Upper lobe of left lung (tissue), 6 donors: ENCODE data around the gene ALDOC. TPM values are rescaled to one million over a fixed set of nuclear protein-coding genes. Genes with fewer than 3 reads are reported as not detected.

Experiments
- ATAC-seq, 2 donors: fragments of 200-7000 bp; cut with Tn5 transposase; one replicate each; pipeline ENCODE4 v1.9.1; 2022; ENCODE audit warnings: mild to moderate bottlenecking in 2 of 2, moderate library complexity in 2 of 2; ENCODE audit not compliant: low FRiP score in 2 of 2
- DNase-seq, 2 donors: peaks; one replicate each; pipeline ENCODE4 v3.0.0-alpha.2; 2019 to 2020
- H3K27ac ChIP-seq, 4 donors: fragments of 200-600 bp; sonication (generic); one replicate each; pipeline ENCODE4 v1.5.1; 2016 to 2019
- H3K27me3 ChIP-seq, 4 donors: fragments of 200-600 bp; sonication (generic); one replicate each; pipeline ENCODE4 v1.5.1; 2017 to 2019
- H3K36me3 ChIP-seq, 4 donors: fragments of 200-600 bp; sonication (generic); one replicate each; pipeline ENCODE4 v1.5.1; 2016 to 2019
- H3K4me1 ChIP-seq, 4 donors: fragments of 200-600 bp; sonication (generic); one replicate each; pipeline ENCODE4 v1.5.1; 2018 to 2019
- H3K4me3 ChIP-seq, 4 donors: fragments of 200-600 bp; sonication (generic); one replicate each; pipeline ENCODE4 v1.5.1; 2017 to 2019; ENCODE audit warnings: mild to moderate bottlenecking in 2 of 4, moderate library complexity in 1 of 4
- H3K9me3 ChIP-seq, 4 donors: fragments of 200-600 bp; sonication (generic); one replicate each; pipeline ENCODE4 v1.5.1; 2018 to 2019
- CTCF ChIP-seq, 6 experiments: fragments of 450-650 bp in 4 of 6; fragments of 200-600 bp in 2 of 6; sonication (generic) in 2 of 6; IDR thresholded peaks; one replicate each; pipeline ENCODE4 v1.5.1; 2016 to 2019; ENCODE audit warnings: antibody characterized with exemption in 6 of 6
- EP300 ChIP-seq, 4 donors: sonication (generic); formaldehyde crosslinking; IDR thresholded peaks; one replicate each; pipeline ENCODE4 v1.5.1; 2017; ENCODE audit warnings: antibody characterized with exemption in 4 of 4, control low read depth in 2 of 4
- POLR2A ChIP-seq, 4 donors: fragments of 450-650 bp; IDR thresholded peaks; one replicate each; pipeline ENCODE4 v1.5.1; 2016 to 2017; ENCODE audit warnings: antibody characterized with exemption in 4 of 4, mild to moderate bottlenecking in 2 of 4
- POLR2AphosphoS5 ChIP-seq, 2 donors: sonication (generic); formaldehyde crosslinking; IDR thresholded peaks; one replicate each; pipeline ENCODE4 v1.5.1; 2017; ENCODE audit warnings: antibody characterized with exemption in 2 of 2
- WGBS, 2 donors: methylation state at CpG; one replicate each; pipeline ENCODE4 v1.1.5; 2017 to 2018; 5-methylcytosine and 5-hydroxymethylcytosine counted together
- total RNA-seq, 6 donors: library from RNA; depleted of rRNA in 4 of 6; stranded (reverse); fragments of >200 nt in 4 of 6; gene quantifications; one replicate each; pipeline versions ENCODE4 v1.1.0 to v1.2.1, GENCODE V29; 2016 to 2021
- donor health status: DM: no; HTN: no; CAD: no; lungs with moderate emphysema.
- donor health status: DM: no; HTN: yes; CAD: no; lungs with severe emphysema.

The ALDOC gene
- total RNA-seq, 6 donors from 2014 or later, result 6.3 to 19.2 (median 14.2) TPM

GRCh38 chr17:28544402-28545140, 32.1 kb downstream of the ALDOC start:
- no peak for ATAC-seq
- H3K4me3 ChIP-seq, result no peak overlapping the region
- H3K9me3 ChIP-seq, result no peaks in the 10 kb centered on the region
- no peaks in the 10 kb centered on the region for H3K27me3 ChIP-seq
- no peak for DNase-seq
- H3K27ac ChIP-seq, result no peak overlapping the region
- WGBS, 2 donors, result 87 to 92% methylated on average over 4 of the region's 4 CpGs
- H3K36me3 ChIP-seq, result peaks cover 0 to 11% (median 5%) of the 10 kb centered on the region in 4 donors
- TF ChIP-seq CTCF (IDR thresholded peaks at IDR 0.05), result no peak
- TF ChIP-seq POLR2A (IDR thresholded peaks at IDR 0.05), result no peak
- no peak for TF ChIP-seq EP300 (IDR thresholded peaks at IDR 0.05)
- TF ChIP-seq POLR2AphosphoS5 (IDR thresholded peaks at IDR 0.05), result no peak
- H3K4me1 ChIP-seq, result peaks cover 2 to 18% (median 6%) of the 10 kb centered on the region in 4 donors

GRCh38 chr17:28541439-28541838, 35.3 kb downstream of the ALDOC start:
- DNase-seq (no peak), ATAC-seq (no peak)
- no peak overlapping the region for H3K4me3 ChIP-seq
- WGBS, 2 donors, result 86 to 88% methylated on average over 4 of the region's 4 CpGs
- no peaks in the 10 kb centered on the region for H3K9me3 ChIP-seq
- no peaks in the 10 kb centered on the region for H3K4me1 ChIP-seq
- H3K36me3 ChIP-seq, result peaks cover 0 to under 1% (median 0%) of the 10 kb centered on the region in 4 donors
- no peaks in the 10 kb centered on the region for H3K27me3 ChIP-seq
- TF ChIP-seq CTCF (IDR thresholded peaks at IDR 0.05) (no peak), EP300 (IDR thresholded peaks at IDR 0.05) (no peak), POLR2A (IDR thresholded peaks at IDR 0.05) (no peak), POLR2AphosphoS5 (IDR thresholded peaks at IDR 0.05) (no peak)
- H3K27ac ChIP-seq, result no peak overlapping the region

- Histone ChIP-seq H3K4me1 (peaks cover 0 to 7% (median 3%) of the 10 kb centered on the region in 4 donors), H3K9me3 (no peaks in the 10 kb centered on the region), H3K27me3 (no peaks in the 10 kb centered on the region), H3K36me3 (no peaks in the 10 kb centered on the region), H3K4me3 (no peak overlapping the region), H3K27ac (no peak overlapping the region)
- DNase-seq (no peak), ATAC-seq (no peak)
- 83 to 86% methylated on average over 3 to 4 of the region's 4 CpGs for WGBS, 2 donors
- no peak for TF ChIP-seq CTCF (IDR thresholded peaks at IDR 0.05)
- no peak for TF ChIP-seq POLR2A (IDR thresholded peaks at IDR 0.05)
- no peak for TF ChIP-seq POLR2AphosphoS5 (IDR thresholded peaks at IDR 0.05)
- TF ChIP-seq EP300 (IDR thresholded peaks at IDR 0.05), result no peak
Measured at GRCh38 chr17:28540231-28540630, 36.5 kb downstream of the ALDOC start.

GRCh38 chr17:28538296-28538895, 38.3 kb downstream of the ALDOC start:
- H3K9me3 ChIP-seq, result no peaks in the 10 kb centered on the region
- no peak overlapping the region for H3K27ac ChIP-seq
- no peaks in the 10 kb centered on the region for H3K27me3 ChIP-seq
- no peak for TF ChIP-seq POLR2A (IDR thresholded peaks at IDR 0.05)
- no peak for TF ChIP-seq POLR2AphosphoS5 (IDR thresholded peaks at IDR 0.05)
- TF ChIP-seq EP300 (IDR thresholded peaks at IDR 0.05), result no peak
- no peak for TF ChIP-seq CTCF (IDR thresholded peaks at IDR 0.05)
- ATAC-seq (no peak), DNase-seq (no peak)
- WGBS, 2 donors, result 89 to 90% methylated on average over 9 to 14 of the region's 14 CpGs
- no peaks in the 10 kb centered on the region for H3K36me3 ChIP-seq
- peaks cover 0 to 13% (median 3%) of the 10 kb centered on the region in 4 donors for H3K4me1 ChIP-seq
- no peak overlapping the region for H3K4me3 ChIP-seq
